NCI-H82 treated with DMSO at 0.1 percent for 48 hours (cell line): Measurements from ENCODE around the gene EDIL3.
A peak's percentile ranks its signal among the peaks of the same experiment; 100 is the strongest.

ENCODE experiments used
- DNase-seq: peaks from one replicate; lab custom pipeline; 2025; ENCODE audit not compliant: unreplicated experiment; lab: John Stamatoyannopoulos, UW

EDIL3 gene

DNA sequence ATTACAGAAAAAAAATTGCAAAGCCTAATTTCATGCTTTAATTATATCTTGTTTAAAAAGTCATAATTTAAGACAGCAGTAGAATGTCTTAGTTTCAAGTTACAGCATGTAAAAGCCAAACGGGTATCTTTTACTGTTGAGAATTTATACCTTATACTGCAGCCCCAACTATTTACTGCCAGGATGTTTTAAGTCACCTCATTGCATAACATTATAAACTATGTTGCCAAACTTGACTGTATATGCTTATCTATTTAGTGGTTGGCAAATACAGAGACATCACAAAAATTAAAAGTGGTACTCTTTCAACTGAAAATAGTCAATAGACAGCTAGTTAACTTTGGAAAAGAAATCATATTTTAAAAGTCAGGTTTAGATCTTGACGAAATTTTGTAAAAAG lies 119.5 kb downstream of the EDIL3 start:
- no peak for DNase-seq

DNA sequence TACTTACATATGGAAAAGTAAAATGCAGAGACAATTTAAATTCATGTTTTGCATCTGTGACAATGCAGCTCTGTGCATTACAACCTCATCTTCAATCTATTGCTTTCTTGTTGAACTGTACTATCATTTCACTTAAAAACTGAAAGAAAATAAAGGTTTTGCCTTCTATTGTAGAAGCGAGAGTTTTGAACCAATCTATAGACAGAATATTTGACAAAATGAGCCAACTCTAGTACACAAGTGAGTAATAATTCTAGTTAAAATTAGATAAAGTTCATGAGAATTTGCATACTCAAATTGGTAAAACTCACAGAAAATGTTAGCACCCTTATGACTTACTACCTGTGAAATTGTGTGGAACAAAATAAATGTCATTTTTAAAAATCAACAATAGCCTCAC lies 123.7 kb downstream of the EDIL3 start:
- DNase-seq = no peak

DNA sequence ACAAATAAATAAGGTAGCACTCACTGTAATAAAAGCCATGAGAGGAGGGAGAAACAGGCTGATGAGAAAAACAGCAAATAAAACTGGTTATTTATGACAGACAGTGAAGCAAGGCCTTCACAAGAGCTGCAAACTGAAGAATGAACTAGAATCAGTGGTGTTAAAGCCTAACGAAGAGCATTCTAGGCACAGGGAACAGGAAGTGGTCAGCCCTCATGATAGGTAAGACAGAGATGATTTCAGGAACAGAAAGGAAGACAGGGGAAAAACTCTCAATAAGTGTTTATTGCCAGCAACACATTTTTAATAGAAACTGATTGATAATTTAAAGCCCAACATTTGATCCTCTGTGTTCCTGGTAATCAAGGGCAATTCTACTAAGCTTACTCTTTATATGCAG lies 124.5 kb downstream of the EDIL3 start:
- no peak for DNase-seq

DNA sequence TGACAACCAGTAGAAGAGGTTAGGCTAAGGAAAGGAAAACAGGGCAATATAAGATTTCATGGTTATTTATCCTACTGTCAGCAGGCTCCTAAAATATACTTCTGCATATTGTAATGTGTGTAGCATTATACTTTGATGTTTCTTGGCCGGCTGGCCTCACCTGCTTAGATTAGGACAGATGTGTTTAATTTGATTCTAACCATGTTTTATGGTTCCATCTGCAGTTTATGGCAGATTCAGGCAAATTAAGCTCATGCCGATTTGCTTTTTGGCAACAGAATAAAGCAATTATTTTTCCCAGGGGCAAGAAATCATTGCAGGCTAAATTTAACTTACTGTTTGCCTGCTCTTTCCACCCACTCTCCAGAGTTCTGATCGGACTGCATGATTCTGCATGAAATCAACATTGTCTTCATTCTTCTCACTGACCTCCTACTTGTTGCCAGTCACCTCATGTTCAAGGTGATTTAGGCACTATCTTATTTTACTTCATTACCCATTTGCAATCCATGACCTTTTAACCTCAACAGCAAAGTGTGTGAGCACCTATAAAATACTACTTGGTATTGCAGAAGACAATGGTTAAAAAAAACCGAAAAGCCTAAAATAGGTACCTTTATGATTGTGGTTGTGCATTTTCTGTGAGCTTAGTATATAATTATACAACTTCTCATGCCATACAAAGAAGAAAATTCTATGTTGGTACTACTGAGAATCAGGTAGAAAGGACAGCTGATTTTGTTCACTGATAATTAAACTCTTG lies 125.2 kb downstream of the EDIL3 start:
- no peak for DNase-seq

DNA sequence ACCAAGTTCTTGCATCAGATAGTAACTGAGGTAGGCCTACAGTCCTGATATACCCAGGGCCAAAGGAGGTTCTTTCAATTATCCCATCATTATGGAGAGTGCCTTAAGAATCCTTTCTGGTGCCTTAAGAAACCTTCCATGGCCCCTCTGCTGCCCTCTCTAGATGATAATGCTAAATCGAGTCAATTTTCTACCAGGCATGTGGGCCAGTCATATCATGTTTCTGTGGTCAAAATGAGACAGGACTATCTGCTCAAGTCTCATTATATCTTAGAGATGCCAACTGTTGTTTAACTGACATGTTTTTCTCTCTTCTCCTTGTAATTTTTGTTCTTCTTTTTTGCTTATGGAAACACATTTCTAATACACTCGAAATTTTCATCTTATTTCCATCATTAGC lies 127.6 kb downstream of the EDIL3 start:
- DNase-seq = no peak

DNA sequence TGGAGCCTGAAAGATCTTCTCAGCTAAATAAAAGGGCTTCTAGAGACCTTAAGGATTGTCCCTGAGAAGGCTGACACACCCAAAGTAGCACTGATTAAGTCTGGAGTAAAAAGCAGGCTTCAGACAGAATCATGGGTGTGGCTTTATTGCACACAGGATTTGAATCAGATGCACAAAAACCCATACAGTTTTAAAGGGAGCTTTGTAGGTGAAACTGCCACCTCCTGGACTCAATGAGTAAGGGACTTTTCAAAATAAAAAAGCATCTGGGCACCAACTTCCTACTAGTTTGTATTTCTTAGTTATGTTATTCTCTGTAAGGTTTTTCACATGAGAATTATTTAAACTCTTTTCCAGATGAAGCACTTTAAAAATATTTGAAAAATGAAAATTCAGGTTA lies 129.4 kb downstream of the EDIL3 start:
- no peak for DNase-seq

DNA sequence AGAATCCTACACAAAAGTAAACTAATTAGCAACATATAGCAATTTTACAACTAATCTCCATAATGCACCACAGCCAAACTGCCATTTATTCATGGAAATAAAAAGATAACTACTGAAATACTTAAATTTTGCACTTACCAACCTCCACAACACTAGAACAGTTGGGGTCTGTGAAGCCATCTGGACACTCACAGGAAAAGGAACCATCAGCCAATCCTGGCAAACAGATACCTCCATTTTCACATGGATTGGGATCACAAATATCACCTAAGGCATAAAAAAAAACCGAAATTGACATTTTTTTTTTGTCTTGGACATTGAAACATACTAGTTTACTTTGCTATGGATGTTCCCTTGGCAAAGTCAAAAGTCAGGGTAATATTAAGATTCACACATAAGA lies 130.7 kb downstream of the EDIL3 start:
- DNase-seq = no peak

DNA sequence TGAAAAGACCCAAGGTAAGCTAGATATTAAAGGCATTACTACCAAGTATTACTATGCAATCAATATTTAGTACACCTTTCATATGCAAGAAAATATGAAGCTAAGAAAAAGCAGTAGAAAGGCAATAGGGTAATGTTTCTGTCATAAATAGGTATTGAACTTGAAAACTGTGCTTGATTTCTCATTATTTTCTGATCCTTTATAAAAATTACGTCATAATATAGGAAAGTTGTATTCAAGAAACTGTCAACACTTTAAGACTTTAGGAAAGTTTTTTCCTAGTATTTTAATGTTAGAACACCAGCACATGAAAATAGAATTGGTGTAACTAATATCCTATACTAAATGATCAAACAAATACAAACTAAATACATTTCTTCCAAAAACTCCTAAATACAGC lies 133.2 kb downstream of the EDIL3 start:
- no peak for DNase-seq

DNA sequence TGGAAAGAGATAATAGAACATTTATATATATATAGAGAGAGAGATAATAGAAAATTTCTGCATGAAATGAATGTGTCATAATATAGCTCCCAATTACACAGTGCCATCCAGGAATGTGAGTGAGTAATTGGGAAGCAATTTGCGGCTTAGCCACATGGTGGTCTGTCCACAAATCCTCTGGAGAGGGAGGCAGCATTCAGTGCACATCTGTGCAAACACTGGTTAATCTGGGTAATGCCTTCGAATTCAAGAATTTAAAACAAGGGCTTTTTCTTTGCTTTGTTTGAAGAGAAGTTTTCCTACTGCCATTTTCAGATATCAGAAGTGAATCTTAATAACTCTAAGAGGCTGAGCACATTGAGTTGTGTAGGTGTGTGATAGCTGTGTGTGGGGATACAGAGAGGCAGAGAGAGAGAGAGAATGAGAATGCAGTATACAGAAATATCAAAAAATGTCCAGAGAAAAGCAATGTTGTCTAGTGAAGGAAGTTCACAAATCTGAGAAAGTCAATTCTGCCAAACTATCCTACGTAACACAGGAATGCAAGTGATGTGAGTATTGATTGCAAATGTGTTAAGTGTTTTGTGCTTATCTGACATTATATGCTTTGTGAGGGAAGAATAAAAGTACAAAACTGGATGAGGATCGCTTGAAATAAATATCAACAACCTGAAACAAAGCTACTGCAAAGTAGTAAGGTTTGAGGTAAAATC lies 134.6 kb downstream of the EDIL3 start:
- DNase-seq = peak; percentile 51

DNA sequence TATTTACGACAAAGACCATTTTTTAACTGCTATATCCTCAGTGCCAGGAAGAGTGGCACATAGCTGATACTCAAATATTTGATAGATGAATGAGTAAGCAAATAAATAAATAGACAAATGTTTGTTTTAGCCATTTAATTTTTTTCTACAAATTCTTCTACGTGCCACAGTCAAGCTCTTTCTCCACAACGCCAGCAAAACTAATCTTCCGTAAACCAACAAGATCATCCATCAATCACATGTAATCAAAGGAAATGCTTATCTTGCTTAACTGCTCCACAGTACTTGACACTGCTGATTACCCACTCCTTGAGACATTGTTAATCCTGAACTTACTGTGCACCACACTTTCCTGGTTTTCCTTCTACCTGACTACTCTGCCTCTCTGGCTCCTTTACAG lies 136.7 kb downstream of the EDIL3 start:
- DNase-seq = peak; percentile 75

DNA sequence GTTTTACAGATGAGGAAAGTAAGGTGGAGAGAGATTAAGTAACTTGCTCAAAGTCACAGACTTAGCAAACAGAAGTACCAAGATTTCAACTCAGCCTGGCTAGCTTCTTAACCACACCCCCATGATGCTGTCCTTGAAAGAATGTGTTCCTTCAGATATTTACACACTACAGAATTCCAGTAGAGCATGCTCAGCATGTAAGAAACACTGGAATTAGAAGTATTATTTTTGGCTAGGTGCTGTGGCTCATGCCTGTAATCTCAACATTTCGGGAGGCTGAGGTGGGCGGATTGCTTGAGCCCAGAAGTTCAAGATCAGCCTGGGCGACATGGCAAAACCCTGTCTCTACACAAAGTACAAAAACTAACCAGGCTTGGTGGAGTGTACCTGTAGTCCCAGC lies 142.4 kb downstream of the EDIL3 start:
- DNase-seq = no peak

DNA sequence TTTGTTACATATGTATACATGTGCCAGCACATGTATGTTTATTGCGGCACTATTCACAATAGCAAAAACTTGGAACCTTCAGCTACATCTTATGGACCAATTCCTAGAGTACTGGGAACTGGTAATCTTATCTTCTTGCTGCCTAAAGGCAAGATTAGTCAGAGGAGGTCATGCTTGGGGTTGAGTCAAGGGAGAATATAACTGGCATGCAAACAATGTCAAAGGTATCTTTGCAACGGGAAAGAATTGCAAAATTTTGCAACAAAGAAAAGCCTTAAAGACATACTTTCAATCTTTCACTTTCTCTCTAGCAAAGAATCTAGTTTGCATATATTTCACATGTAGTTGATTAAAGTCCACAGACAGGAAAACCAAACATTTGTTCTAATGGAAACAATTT lies 145.2 kb downstream of the EDIL3 start:
- DNase-seq = no peak

DNA sequence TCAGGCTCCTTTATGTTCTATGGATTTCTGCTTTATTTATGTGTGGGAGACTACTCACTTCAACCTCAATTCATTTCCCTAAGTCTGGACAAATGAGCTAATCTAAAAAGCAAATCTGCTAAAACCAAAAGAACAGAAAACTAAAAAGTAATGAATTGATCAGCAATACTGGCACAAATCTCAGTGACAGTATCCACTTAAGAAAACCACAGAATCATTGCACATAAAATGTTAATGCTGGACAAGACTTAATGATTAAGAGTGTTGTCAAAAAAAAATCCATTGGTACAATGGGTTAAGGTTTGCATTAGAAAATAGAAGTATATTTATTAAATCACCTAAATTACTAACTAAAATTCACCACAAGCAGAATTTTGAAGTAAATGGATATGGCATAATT lies 147.6 kb downstream of the EDIL3 start:
- DNase-seq = no peak

DNA sequence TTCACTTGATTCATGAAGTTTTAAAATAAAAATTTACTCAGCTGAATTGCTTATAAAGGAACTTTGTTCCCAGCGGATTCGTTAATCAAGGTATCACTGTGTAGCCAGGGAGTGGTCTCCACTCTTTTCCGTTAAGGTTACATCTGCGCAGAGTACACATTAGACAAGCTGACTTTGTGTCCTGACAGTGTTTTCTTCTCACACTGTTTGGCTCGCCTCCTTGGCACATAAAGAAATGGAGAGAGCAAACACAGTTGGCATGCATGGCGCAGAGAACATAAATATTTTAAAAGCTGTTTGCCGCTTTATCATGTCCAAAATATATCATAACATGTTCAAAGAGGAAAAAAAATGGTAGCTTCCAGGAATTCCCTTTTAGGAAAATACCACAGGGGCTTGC lies 153.2 kb downstream of the EDIL3 start:
- no peak for DNase-seq

DNA sequence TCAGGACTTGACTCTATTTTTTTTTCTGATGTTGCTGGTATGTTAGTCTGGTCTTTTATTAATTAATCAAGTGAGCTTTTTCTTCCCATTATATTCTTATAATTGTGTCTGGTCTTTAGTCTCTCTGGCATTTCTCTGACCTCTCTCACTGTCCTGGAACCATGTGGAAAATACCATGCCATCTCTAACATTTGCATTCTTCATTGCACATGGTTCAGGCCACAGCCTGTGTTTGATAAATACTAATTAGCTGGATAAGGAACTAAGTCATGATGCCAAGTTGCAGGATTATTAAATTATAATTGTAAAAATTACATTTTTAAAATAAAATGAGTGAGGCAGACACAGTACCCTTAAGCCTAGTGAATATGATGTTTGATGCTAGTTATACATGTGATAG lies 155.6 kb downstream of the EDIL3 start:
- DNase-seq = no peak

DNA sequence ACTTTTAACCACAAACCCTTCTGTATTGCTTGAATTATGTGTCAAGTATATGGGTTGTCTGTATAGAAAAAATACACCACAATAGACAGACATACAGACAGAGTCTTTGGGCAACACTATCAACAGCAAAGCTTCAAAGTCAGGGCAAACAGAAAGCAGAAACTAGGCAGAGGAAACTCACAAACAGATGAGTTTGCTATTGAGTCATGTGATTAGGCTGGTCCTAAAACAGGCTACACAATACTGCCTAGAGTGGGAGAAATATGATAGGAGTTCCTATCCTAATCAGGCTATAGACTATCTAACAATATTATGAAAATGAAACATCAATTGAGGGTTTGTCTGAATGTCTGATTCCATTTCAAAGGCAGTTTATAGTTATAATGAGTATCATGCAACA lies 156.4 kb downstream of the EDIL3 start:
- no peak for DNase-seq

DNA sequence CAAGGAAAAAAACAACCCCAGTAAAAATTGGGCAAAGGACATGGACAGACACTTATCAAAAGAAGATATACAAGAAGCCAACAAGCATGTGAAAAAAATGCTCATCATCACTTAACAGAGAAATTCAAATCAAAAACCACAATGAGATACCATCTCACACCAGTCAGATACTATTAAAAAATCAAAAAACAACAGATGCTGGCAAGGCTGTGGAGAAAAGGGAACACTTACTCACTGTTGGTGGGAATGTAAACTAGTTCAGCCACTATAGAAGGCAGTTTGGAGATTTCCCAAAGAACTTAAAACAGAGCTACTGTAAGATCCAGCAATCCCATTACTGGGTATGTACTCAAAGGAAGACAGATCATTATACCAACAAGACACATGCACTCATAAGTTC lies 157.4 kb downstream of the EDIL3 start:
- DNase-seq = no peak

DNA sequence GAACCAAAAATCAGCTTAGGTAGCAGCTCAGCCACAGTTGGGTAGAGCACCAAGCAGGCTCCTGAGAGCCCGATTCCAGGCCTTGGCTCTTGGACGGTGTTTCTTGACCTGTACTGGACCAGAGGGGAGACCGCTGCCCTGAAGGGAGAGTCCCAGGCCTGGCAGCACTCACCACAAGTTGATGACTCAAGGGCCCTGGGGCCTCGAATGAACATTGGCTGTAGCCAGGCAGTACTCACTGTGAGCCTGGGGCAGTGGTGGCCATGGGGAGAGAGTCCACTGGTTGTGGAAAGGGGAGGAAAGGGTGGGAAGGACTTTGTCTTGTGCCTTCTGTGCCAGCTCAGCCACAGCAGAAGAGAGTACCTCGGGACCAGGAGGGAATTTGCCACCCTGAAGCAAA lies 166.1 kb downstream of the EDIL3 start:
- DNase-seq = no peak

DNA sequence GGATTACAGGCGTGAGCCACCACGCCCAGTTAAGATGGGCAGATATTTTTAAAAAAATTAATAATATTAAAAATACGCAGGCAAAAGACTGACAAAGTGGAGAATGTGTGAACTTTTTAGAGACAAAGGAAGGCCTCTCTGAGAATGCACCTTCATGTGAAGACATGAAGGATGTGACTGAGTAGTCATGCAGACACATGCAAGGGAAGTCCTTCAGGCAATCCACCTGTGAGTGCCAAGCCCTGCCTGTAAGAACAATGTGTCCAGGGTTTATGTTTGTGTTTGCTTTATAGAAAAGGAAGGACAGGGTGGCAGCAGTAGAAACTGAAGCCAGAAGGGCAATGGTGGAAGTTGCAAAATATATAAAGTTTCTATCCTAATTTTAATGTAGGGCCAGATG lies 169.2 kb downstream of the EDIL3 start:
- no peak for DNase-seq

DNA sequence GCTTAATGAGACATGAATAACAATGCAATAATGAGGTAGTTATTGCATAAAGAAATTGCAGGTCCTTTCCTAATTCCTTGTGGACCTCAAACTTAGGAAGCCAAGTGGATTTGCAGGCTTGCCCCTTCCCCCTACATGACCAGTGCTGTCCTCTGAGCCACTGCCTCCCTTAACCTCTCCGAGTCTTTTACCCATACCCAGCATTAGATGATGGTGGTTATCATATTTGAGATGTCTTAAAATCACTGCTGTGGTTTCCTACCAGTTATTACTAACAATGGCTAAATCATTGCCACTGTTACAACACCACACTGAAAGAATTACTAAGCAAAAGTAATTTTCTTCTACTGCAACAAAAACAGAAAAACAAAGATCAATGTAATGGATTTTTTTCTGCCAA lies 170.8 kb downstream of the EDIL3 start:
- no peak for DNase-seq

DNA sequence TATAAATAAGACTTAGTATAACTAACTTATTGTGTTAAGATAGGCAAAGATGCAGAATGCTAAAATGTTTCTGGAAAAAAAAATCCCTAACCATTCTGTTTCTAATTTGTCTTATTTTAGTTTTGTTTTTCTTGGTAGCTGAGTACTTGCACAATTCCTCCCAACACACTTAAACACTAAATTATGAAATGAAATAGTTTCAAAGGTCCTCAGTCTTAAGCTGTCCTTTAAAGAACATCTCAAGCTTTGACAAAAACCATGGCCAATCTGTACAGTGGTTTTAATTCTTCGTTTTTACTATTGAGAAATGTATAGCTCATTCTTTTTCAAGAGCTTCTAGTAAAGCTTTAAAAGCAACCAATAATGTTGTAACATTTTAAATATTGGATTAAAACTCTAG lies 171.5 kb downstream of the EDIL3 start:
- DNase-seq = no peak

DNA sequence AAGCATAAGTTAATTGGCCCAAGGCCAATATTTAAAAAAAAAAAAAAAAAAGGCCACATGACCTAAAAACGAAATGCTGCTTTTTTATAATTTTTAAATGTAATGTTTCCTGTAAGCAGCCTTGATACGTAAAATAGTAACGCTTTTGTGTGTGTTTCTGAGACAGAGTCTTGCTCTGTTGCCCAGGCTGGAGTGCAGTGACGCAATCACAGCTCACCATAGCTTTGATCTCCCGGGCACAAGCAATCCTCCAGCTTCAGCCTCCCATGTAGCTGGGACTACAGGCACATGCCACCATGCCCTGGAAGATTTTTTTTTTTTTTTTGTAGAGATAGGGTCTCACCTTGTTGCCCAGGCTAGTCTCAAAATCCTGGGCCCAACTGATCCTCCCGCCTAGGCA lies 179.9 kb downstream of the EDIL3 start:
- no peak for DNase-seq

DNA sequence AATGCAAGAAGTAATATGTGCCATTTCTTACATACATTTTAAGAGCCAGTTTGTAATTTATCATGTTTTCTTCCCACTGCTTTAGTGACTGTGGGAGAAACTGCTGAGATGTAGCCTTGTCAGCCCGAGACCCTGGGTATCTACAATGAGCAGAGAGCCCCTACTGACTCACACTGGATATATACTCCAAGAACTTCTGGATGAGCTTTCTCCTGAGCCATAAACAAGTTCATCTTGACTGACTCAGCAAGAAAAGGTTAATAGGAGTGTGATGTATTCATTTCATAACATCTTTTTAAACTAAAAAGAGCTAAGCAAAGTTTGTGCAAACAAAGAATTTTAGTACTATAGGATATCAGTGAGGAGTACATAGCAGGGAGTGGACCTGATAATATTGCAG lies 182.5 kb downstream of the EDIL3 start:
- DNase-seq = no peak
